ENCODE data around the gene ETV6. TPM values are rescaled to one million over a fixed set of nuclear protein-coding genes. Genes with fewer than 3 reads are reported as not detected.

ETV6 gene
- total and polyA plus RNA-seq, 12 donors, result 2.7 to 33.5 (median 15.2) TPM

DNA sequence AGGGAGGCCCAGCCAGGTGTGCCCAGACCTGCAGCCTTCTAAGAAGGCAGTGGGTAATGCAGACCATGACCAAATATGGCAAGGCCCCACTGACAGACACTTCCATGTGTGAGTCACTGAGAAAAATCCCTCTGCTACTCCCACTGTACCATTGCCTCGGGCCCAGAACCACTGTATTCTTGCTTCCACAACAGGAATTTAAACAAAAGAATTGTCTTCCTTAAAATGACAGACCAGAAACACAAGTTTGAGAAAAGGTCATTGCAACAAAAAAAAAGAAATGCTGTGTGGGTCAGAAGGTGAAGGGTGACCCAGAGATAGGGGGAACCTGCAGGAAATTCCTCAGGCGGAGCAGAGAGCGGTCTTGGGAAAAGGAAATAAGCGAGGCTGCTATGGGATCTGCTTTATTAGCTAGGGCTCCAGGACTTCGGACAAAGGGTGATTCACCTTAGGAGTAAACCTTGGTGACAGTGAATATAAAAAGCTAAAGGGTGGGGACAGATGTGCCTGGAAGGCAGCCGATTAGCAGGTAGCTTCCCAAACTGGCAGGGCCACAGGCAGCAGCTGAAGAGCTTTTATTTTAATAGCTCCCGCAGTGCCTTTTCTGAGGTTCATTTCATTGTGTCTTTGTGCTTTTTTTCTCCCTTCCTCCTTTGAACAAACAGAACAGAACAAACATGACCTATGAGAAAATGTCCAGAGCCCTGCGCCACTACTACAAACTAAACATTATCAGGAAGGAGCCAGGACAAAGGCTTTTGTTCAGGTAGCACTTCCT, 236.0 kb downstream of the ETV6 start:
- no peak overlapping the region for H3K4me3 ChIP-seq
- DNase-seq (no peak), ATAC-seq (peak; percentile 40 to 88 (median 80))
- peaks cover 0 to 61% (median 15%) of the 10 kb centered on the region in 9 donors for H3K36me3 ChIP-seq
- no peaks in the 10 kb centered on the region for H3K27me3 ChIP-seq
- H3K9me3 ChIP-seq, result no peaks in the 10 kb centered on the region
- TF ChIP-seq, protein P1, sequence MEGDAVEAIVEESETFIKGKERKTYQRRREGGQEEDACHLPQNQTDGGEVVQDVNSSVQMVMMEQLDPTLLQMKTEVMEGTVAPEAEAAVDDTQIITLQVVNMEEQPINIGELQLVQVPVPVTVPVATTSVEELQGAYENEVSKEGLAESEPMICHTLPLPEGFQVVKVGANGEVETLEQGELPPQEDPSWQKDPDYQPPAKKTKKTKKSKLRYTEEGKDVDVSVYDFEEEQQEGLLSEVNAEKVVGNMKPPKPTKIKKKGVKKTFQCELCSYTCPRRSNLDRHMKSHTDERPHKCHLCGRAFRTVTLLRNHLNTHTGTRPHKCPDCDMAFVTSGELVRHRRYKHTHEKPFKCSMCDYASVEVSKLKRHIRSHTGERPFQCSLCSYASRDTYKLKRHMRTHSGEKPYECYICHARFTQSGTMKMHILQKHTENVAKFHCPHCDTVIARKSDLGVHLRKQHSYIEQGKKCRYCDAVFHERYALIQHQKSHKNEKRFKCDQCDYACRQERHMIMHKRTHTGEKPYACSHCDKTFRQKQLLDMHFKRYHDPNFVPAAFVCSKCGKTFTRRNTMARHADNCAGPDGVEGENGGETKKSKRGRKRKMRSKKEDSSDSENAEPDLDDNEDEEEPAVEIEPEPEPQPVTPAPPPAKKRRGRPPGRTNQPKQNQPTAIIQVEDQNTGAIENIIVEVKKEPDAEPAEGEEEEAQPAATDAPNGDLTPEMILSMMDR (IDR thresholded peaks at IDR 0.05), result no peak
- H3K27ac ChIP-seq, result peak overlapping the region; percentile 23 to 86 (median 67)
- 62 to 73% methylated on average over 8 of the region's 8 CpGs for WGBS, 2 donors
- intact Hi-C loops (cut with DNase I), result loop anchor here in 4 of 10 donors (2.0 to 10.0 kb wide), 4 partner anchors 61 to 241 kb away; partner anchors contain the start of gene ETV6 (in 2 of the 4)
- H3K4me1 ChIP-seq, result peaks cover 6 to 48% (median 21%) of the 10 kb centered on the region in 9 donors

DNA sequence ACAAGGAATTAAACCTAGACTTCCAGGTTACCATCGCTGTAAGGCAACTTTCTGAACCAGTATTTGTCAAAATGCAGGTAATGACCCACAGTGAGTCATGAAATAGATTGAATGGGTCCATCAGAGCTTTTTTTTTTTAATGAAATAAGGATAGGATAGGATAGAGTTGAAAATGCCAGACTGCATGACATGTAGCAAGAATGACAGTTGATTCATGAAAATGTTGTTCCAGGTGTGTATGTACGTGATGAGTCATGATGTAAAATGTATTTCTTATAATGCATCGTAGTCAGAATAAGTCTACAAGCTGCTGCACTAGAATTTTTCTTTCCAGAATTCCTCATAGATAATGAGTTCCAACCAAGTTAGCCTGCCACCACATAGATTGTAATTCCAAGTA, 236.9 kb downstream of the ETV6 start:
- ATAC-seq (no peak), DNase-seq (no peak)
- intact Hi-C loops (cut with DNase I), result loop anchor here in 3 of 10 donors (10.0 kb wide), 3 partner anchors 62 to 242 kb away; partner anchors contain the start of gene ETV6 (in 1 of the 3)
- Histone ChIP-seq H3K36me3 (peaks cover 0 to 70% (median 15%) of the 10 kb centered on the region in 9 donors), H3K27ac (peak overlapping the region in 7 of 10 donors; percentile 57 to 86 (median 69)), H3K4me1 (peaks cover 6 to 51% (median 21%) of the 10 kb centered on the region in 9 donors), H3K4me3 (no peak overlapping the region), H3K27me3 (no peaks in the 10 kb centered on the region), H3K9me3 (no peaks in the 10 kb centered on the region)
- 98 to 99% methylated on average over 3 of the region's 3 CpGs for WGBS, 2 donors
- TF ChIP-seq, protein P1 (IDR thresholded peaks at IDR 0.05), result no peak

GRCh38 chr12:11888029-11888428, 238.6 kb downstream of the ETV6 start:
- WGBS, 2 donors, result 96 to 97% methylated on average over 3 of the region's 3 CpGs
- peaks cover 6 to 49% (median 26%) of the 10 kb centered on the region in 9 donors for H3K4me1 ChIP-seq
- TF ChIP-seq, protein P1 (IDR thresholded peaks at IDR 0.05), result no peak
- no peaks in the 10 kb centered on the region for H3K27me3 ChIP-seq
- intact Hi-C loops (cut with DNase I), result loop anchor here in 3 of 10 donors (10.0 kb wide), 3 partner anchors 63 to 243 kb away; partner anchors contain the start of gene ETV6 (in 1 of the 3)
- H3K27ac ChIP-seq, result no peak overlapping the region
- no peak overlapping the region for H3K4me3 ChIP-seq
- DNase-seq, result no peak
- no peak for ATAC-seq
- peaks cover 0 to 87% (median 18%) of the 10 kb centered on the region in 9 donors for H3K36me3 ChIP-seq
- no peaks in the 10 kb centered on the region for H3K9me3 ChIP-seq

DNA sequence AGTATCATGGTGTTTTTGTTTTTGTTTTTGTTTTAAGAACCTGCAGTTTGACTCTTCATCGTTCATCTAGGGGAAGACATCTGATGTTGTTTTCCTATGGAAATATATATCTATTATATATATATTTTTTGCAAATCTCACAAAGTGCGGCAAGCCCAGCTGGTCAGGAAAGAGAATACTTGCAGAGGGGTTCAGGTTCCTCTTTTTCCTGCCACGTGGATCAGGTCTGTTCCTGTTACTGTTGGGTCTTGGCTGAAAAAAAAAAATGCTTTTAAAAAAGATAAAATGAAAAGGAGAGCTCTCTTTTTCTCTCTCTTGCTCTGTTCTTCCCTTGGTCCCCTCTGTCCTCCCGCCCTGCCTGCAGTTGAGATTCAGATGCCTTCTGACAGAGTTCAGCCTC, 241.9 kb downstream of the ETV6 start:
- TF ChIP-seq, protein P1 (IDR thresholded peaks at IDR 0.05), result no peak
- H3K9me3 ChIP-seq, result no peaks in the 10 kb centered on the region
- ATAC-seq (peak in 4 of 8 donors; percentile 10 to 49 (median 24)), DNase-seq (no peak)
- 73 to 78% methylated on average over 4 of the region's 4 CpGs for WGBS, 2 donors
- H3K27ac ChIP-seq, result peak overlapping the region in 5 of 10 donors; percentile 12 to 66 (median 22)
- peaks cover 0 to 26% (median 11%) of the 10 kb centered on the region in 9 donors for H3K4me1 ChIP-seq
- H3K36me3 ChIP-seq, result peaks cover 0 to 80% (median 18%) of the 10 kb centered on the region in 9 donors
- intact Hi-C loops (cut with DNase I), result loop anchor here in 5 of 10 donors (5.0 to 10.0 kb wide), 4 partner anchors 123 to 309 kb away; no protein-coding TSS in a partner anchor
- no peak overlapping the region for H3K4me3 ChIP-seq
- H3K27me3 ChIP-seq, result no peaks in the 10 kb centered on the region
